Mesenteric fat pad (tissue), 1 donor: ENCODE results near the gene FANCB. TPM values are rescaled to one million over a fixed set of nuclear protein-coding genes. Genes with fewer than 3 reads are reported as not detected.

ENCODE experiments used
- DNase-seq: peaks from one replicate; pipeline ENCODE4 v3.0.0-alpha.2; 2020; ENCODE audit warnings: low spot score
- total RNA-seq: library from RNA; stranded (reverse); fragmentation: NEBNext Ultra II Directional; extraction: Animal tissue kit (Norgen Biotek cat#: 25700); gene quantifications from one replicate; pipeline ENCODE4 v1.2.1, GENCODE V29; 2021
- donor health status: DM: yes; HTN: yes; CAD: no.

FANCB gene
- total RNA-seq, 1 donor from 2014 or later, result 1.1 TPM

GRCh38 chrX:14837155-14837554 lies 35.7 kb downstream of the FANCB start:
- no peak for DNase-seq

GRCh38 chrX:14832586-14832985 lies 40.3 kb downstream of the FANCB start:
- no peak for DNase-seq

GRCh38 chrX:14832151-14832550 lies 40.7 kb downstream of the FANCB start:
- DNase-seq, result no peak

GRCh38 chrX:14829643-14830042 lies 43.2 kb downstream of the FANCB start:
- no peak for DNase-seq

GRCh38 chrX:14826319-14826718 lies 46.5 kb downstream of the FANCB start:
- no peak for DNase-seq

- DNase-seq, result no peak
Measured at GRCh38 chrX:14825851-14826250, 47.0 kb downstream of the FANCB start.

- DNase-seq, result no peak
Measured at GRCh38 chrX:14819769-14820168, 53.1 kb downstream of the FANCB start.

GRCh38 chrX:14817571-14817970 lies 55.3 kb downstream of the FANCB start:
- no peak for DNase-seq

- no peak for DNase-seq
Measured at GRCh38 chrX:14802943-14803710, 69.7 kb downstream of the FANCB start.

GRCh38 chrX:14801136-14801535 lies 71.7 kb downstream of the FANCB start:
- no peak for DNase-seq

- DNase-seq, result no peak
Measured at GRCh38 chrX:14798805-14799397, 74.0 kb downstream of the FANCB start.

Other genes starting within 250 kb of the FANCB start
- gene MOSPD2, start 352 bp upstream of the FANCB start, total RNA-seq, result 14.7 TPM